HEK293T (cell line): Measurements from ENCODE around the gene COL5A1.

Experiments
- CTCF ChIA-PET: fragments of 350-600 bp; formaldehyde crosslinking; extraction: SDS; loops from one replicate; lab custom pipeline; 2021; ENCODE audit warnings: antibody characterized with exemption, inconsistent platforms; lab: Yijun Ruan, JAX
- POLR2A ChIA-PET: fragments of 350-600 bp; formaldehyde crosslinking; extraction: SDS; loops from one replicate; lab custom pipeline; 2020; ENCODE audit warnings: antibody characterized with exemption, inconsistent platforms; lab: Yijun Ruan, JAX
- DNase-seq: peaks from one replicate; pipeline ENCODE4 v3.0.0; 2012; ENCODE audit warnings: mixed read lengths; ENCODE audit errors: extremely low spot score
- ARNT ChIP-seq: fragments of 450-650 bp; IDR thresholded peaks from 2 replicates; pipeline ENCODE4 v1.6.1; 2017; ENCODE audit warnings: mild to moderate bottlenecking
- BHLHE40 ChIP-seq: fragments of 450-650 bp; IDR thresholded peaks from 2 replicates; pipeline ENCODE4 v1.6.1; 2016; ENCODE audit warnings: mild to moderate bottlenecking, moderate library complexity, borderline replicate concordance
- CTBP1 ChIP-seq: fragments of 450-650 bp; IDR thresholded peaks from 2 replicates; pipeline ENCODE4 v1.6.1; 2016; ENCODE audit warnings: borderline replicate concordance
- ELF4 ChIP-seq: fragments of 450-650 bp; IDR thresholded peaks from 2 replicates; pipeline ENCODE4 v1.6.1; 2017; ENCODE audit warnings: antibody characterized with exemption
- FOXA1 ChIP-seq: fragments of 450-650 bp; IDR thresholded peaks from 2 replicates; pipeline ENCODE4 v1.6.1; 2016; ENCODE audit warnings: mild to moderate bottlenecking
- FOXK2 ChIP-seq: fragments of 450-650 bp; IDR thresholded peaks from 2 replicates; pipeline ENCODE4 v1.6.1; 2016; ENCODE audit warnings: mild to moderate bottlenecking
- FOXM1 ChIP-seq: fragments of 450-650 bp; IDR thresholded peaks from 2 replicates; pipeline ENCODE4 v1.6.1; 2017; ENCODE audit warnings: mild to moderate bottlenecking, borderline replicate concordance
- HDGF ChIP-seq: fragments of 450-650 bp; IDR thresholded peaks from 2 replicates; pipeline ENCODE4 v1.6.1; 2017; ENCODE audit warnings: antibody characterized with exemption, borderline replicate concordance
- L3MBTL2 ChIP-seq: fragments of 450-650 bp; conservative IDR thresholded peaks from 2 replicates; pipeline ENCODE4 v1.6.1; 2016; ENCODE audit warnings: mild to moderate bottlenecking
- LEF1 ChIP-seq: fragments of 450-650 bp; IDR thresholded peaks from 2 replicates; pipeline ENCODE4 v1.6.1; 2017; ENCODE audit warnings: mild to moderate bottlenecking, borderline replicate concordance
- NFRKB ChIP-seq: fragments of 450-650 bp; IDR thresholded peaks from 2 replicates; pipeline ENCODE4 v1.6.1; 2016; ENCODE audit warnings: mild to moderate bottlenecking, moderate library complexity
- PKNOX1 ChIP-seq: fragments of 450-650 bp; IDR thresholded peaks from 2 replicates; pipeline ENCODE4 v1.6.1; 2016
- SP1 ChIP-seq: fragments of 450-650 bp; IDR thresholded peaks from 2 replicates; pipeline ENCODE4 v1.6.1; 2017
- SUZ12 ChIP-seq: fragments of 450-650 bp; IDR thresholded peaks from 2 replicates; pipeline ENCODE4 v1.6.1; 2016; ENCODE audit warnings: mild to moderate bottlenecking
- TARDBP ChIP-seq: fragments of 450-650 bp; IDR thresholded peaks from 2 replicates; pipeline ENCODE4 v1.6.1; 2016
- ZNF384 ChIP-seq: fragments of 450-650 bp; IDR thresholded peaks from 2 replicates; pipeline ENCODE4 v1.6.1; 2016

Gene COL5A1

GRCh38 chr9:134766587-134766986 is 125.0 kb downstream of the COL5A1 start:
- POLR2A ChIA-PET = no interaction called here
- CTCF ChIA-PET = no interaction called here
- DNase-seq = no peak
- TF ChIP-seq BHLHE40 (no peak), ARNT (no peak), SP1 (no peak), ELF4 (no peak), PKNOX1 (no peak), TARDBP (no peak), SUZ12 (no peak), NFRKB (no peak), CTBP1 (no peak), L3MBTL2 (no peak), ZNF384 (no peak), HDGF (no peak), FOXA1 (no peak), FOXK2 (no peak), FOXM1 (no peak), LEF1 (no peak)

GRCh38 chr9:134768332-134768708 is 126.7 kb downstream of the COL5A1 start:
- ChIA-PET POLR2A (no interaction called here), CTCF (interaction anchor here (0.5 to 1.0 kb wide), 2 partner anchors 15 to 1612 kb away, joined by 3 to 4 read pairs; no protein-coding TSS in a partner anchor)
- TF ChIP-seq ARNT (no peak), FOXA1 (no peak)
- no peak for DNase-seq

- POLR2A ChIA-PET = no interaction called here
- CTCF ChIA-PET = interaction anchor here (0.5 to 1.0 kb wide), 2 partner anchors 15 to 1612 kb away, joined by 3 to 4 read pairs; no protein-coding TSS in a partner anchor
- TF ChIP-seq CTBP1 = no peak
- no peak for TF ChIP-seq L3MBTL2
- no peak for DNase-seq
These were observed 127.2 kb downstream of the COL5A1 start for GRCh38 chr9:134768709-134769351.

- ChIA-PET CTCF (no interaction called here), POLR2A (no interaction called here)
- no peak for DNase-seq
- no peak for TF ChIP-seq HDGF
- TF ChIP-seq FOXA1 = no peak
- no peak for TF ChIP-seq L3MBTL2
- no peak for TF ChIP-seq SP1
- no peak for TF ChIP-seq LEF1
- no peak for TF ChIP-seq ELF4
- TF ChIP-seq SUZ12 = no peak
- no peak for TF ChIP-seq ARNT
- no peak for TF ChIP-seq PKNOX1
- TF ChIP-seq ZNF384 = no peak
- TF ChIP-seq FOXK2 = no peak
- no peak for TF ChIP-seq NFRKB
- TF ChIP-seq FOXM1 = no peak
- no peak for TF ChIP-seq CTBP1
- no peak for TF ChIP-seq BHLHE40
- TF ChIP-seq TARDBP = no peak
These were observed 129.7 kb downstream of the COL5A1 start for GRCh38 chr9:134770972-134771971.

- CTCF ChIA-PET = no interaction called here
- no peak for DNase-seq
- TF ChIP-seq FOXK2 = no peak
- TF ChIP-seq ZNF384 = no peak
- TF ChIP-seq NFRKB = no peak
- no peak for TF ChIP-seq TARDBP
- no peak for TF ChIP-seq FOXA1
- TF ChIP-seq BHLHE40 = no peak
- TF ChIP-seq PKNOX1 = no peak
- TF ChIP-seq ELF4 = no peak
- TF ChIP-seq LEF1 = no peak
- TF ChIP-seq HDGF = no peak
- no peak for TF ChIP-seq CTBP1
- TF ChIP-seq SP1 = no peak
- no peak for TF ChIP-seq FOXM1
- no peak for TF ChIP-seq ARNT
- no peak for TF ChIP-seq L3MBTL2
- TF ChIP-seq SUZ12 = no peak
- POLR2A ChIA-PET = no interaction called here
These were observed 130.7 kb downstream of the COL5A1 start for GRCh38 chr9:134772331-134772730.
